ENCODE results near the gene PCBD2. TPM values are rescaled to one million over a fixed set of nuclear protein-coding genes. Genes with fewer than 3 reads are reported as not detected.
"Not testable (repeated sequence)": the region's sequence is repeated elsewhere in the genome, so short reads cannot be mapped to it uniquely, and the experiment has no call there.

Gene PCBD2
- 5.5 and 9.1 TPM in 2 replicates for total RNA-seq (2014; rRNA removed)
- 5.8 TPM for polyA plus RNA-seq (2012)

DNA sequence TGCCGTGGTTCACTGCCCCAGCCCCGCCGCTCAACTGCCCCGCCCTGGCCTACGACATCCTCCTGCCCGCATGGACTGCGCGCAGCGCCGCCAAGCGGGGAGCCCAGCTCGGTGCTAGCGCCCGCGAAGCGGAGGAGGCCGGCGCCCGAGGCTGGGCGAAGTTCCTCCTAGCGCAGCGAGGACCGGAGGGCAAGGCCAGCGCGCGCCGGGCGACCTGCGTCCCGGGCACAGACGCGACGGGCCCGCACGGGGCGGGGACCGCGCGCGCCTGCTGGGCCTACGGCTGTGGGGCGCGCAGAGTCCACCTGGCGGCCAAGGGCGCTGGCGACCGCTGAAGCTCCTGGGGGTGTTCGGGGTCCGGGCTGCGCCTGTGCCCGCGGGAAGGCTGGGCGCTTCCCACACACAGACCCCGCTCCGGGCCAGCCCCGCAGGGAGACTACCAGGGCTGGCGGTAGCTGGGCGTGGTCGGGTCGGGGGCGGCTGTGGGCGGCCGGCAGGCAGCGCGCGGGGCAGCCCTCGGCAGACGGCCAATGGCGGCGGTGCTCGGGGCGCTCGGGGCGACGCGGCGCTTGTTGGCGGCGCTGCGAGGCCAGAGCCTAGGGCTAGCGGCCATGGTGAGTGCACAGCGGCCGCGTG lies at the start of gene PCBD2:
Gene PCBD2 (plus strand): TSS at position 522 of the 636 bp plus-strand sequence. CDS start 9 bp downstream, at position 531.
- DNase-seq (ENCODE audit: low read depth): peak; percentile 88

- DNase-seq (ENCODE audit: low read depth): not testable (repeated sequence)
Observed at GRCh38 chr5:134856465-134856864, 48.5 kb upstream of the PCBD2 start.

DNA sequence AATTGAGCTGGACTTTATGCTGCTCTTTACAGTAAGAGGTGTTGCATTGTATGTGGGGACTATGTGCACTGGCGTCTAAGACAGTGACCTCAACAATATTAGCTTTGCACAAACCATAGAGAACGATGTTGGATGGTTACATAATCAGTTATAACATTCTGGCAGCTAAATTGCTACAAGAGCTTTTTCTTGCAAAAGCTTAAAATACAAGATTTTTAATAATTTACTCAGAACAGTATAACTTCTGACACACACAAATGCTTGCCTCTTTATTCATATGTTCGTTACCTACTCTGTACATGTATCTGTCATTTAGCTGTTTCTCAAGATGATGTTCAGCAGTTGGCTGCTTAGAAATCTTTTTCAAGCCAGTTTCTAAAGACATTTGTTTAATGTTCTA lies 47.5 kb upstream of the PCBD2 start:
- DNase-seq (ENCODE audit: low read depth): no peak

DNA sequence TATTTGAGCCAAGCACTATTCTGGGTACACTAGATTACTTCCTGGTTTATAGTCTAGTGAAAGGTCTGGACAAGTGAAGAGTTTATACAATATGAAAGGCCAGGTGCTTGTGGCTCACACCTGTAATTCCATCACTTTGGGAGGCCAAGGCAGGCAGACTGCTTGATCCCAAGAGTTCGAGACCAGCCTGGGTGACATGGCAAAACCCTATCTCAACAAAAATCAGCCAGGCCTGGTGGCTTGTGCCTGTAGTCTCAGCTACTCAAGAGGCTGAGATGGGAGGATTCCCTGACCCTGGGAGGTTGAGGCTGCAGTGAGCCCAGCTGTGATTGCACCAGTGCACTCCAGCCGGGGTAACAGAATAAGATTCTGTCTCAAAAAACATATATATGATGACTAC lies 40.2 kb upstream of the PCBD2 start:
- no peak for DNase-seq (ENCODE audit: low read depth)

- DNase-seq (ENCODE audit: low read depth): no peak
Observed at GRCh38 chr5:134873494-134873893, 31.4 kb upstream of the PCBD2 start.

DNA sequence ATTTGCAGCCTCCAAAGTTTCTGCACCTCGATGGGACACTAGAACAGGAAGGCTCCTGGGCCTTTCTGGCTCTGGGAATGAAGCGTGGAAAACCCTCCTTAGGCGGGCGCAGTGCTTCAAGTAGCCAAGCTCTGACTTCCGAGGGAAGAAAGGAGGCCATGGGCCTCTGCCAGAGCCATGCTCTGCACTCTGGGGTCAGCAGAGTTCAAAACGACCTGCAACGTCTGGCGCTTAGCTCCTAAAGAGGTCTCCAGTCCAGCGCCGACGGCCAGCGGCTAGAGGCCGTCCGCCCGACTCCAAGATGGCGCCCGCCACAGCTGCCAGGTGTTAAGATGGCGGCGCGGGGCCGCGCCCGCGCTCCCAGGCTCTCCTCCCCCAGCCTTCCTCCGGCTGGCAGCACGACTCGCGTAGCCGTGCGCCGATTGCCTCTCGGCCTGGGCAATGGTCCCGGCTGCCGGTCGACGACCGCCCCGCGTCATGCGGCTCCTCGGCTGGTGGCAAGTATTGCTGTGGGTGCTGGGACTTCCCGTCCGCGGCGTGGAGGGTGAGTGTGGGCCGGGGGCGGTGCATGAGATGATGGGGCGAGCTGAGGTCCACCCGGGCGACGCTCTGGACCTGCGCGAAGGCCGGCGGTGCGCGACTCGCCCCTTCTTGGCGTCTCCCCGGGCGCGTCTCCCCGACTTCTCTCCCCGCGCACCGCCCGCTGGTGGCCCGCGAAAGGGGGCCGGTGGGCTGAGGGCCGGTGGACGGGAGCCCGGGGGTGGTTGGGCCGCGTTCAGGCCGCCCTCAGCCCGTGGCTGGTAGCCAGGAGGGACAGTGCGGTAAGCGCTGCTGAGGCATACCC lies 30.7 kb upstream of the PCBD2 start, which contains the start of gene TXNDC15:
Gene TXNDC15 (plus strand): TSS at position 385 of the 844 bp plus-strand sequence. CDS start 57 bp downstream, at position 442.
- DNase-seq (ENCODE audit: low read depth): peak; percentile 82

DNA sequence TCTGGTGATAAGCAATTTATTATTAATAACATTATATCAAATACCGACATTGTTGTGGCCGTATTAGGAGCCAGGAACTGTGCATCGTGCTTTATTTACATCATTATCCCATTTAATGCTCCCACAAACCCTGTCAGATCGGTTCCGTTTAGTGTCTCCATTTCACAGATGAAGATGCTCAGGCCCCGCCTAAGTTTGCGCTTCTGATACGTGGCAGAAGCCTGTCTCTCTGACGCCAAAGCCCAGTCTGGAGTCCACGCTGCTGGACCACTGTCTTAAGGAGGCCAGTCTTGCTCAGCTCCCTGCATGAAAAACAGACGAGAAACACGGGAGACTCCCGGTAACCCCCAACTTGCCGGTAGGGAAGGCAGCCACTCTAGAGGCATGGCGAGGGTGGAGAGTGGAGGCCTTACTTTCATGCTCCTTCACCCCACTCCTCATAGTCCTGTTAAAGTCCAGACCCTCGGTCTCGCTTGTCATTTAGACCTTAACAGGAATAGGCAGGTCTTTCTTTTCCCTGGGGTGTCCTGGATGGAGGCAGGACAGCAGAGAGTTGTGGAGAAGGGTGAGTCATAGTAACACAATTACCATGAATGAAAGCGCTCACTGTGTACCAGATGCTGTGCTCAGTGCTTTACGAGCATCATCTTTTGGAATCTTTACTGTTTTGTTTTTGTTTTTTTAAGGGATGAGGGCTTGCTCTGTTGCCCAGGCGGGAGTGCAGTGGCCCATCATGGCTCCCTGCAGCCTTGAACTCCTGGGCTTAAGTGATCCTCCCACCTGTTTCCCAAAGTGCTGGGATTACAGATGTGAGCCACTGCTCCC lies 29.9 kb upstream of the PCBD2 start:
- DNase-seq (ENCODE audit: low read depth): peak; percentile 78

DNA sequence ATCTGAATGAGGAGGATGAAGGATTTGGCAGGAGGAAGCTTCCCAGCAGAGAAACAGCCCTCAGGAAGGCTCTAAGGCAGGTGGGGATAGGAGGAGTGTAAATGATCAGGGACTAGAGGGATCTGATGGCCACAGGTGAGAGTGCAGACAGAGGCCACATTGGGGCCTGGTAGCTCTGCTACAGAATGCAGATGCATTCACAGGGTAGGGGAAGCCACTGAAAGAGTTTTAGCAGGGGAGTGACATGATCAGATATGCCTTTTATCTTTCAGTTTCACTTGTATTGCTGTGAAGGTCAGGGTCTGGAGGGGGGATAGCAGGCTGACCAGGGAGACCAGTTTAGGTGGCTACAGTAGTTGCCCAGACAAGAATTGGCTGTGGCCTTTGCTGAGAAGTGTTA lies 27.8 kb upstream of the PCBD2 start:
- no peak for DNase-seq (ENCODE audit: low read depth)

GRCh38 chr5:134878403-134878802 lies 26.5 kb upstream of the PCBD2 start:
- DNase-seq (ENCODE audit: low read depth): no peak

- DNase-seq (ENCODE audit: low read depth): no peak
Observed at GRCh38 chr5:134879456-134879855, 25.5 kb upstream of the PCBD2 start.

- DNase-seq (ENCODE audit: low read depth): not testable (repeated sequence)
Observed at GRCh38 chr5:134880937-134881336, 24.0 kb upstream of the PCBD2 start.

DNA sequence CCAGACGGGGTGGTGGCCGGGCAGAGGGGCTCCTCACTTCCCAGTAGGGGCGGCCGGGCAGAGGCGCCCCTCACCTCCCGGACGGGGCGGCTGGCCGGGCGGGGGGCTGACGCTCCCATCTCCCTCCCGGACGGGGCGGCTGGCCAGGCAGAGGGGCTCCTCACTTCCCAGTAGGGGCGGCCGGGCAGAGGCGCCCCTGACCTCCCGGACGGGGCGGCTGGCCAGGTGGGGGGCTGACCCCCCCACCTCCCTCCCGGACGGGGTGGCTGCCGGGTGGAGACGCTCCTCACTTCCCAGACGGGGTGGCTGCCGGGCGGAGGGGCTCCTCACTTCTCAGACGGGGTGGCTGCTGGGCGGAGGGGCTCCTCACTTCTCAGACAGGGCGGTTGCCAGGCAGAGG lies 23.2 kb upstream of the PCBD2 start:
- not testable (repeated sequence) for DNase-seq (ENCODE audit: low read depth)

DNA sequence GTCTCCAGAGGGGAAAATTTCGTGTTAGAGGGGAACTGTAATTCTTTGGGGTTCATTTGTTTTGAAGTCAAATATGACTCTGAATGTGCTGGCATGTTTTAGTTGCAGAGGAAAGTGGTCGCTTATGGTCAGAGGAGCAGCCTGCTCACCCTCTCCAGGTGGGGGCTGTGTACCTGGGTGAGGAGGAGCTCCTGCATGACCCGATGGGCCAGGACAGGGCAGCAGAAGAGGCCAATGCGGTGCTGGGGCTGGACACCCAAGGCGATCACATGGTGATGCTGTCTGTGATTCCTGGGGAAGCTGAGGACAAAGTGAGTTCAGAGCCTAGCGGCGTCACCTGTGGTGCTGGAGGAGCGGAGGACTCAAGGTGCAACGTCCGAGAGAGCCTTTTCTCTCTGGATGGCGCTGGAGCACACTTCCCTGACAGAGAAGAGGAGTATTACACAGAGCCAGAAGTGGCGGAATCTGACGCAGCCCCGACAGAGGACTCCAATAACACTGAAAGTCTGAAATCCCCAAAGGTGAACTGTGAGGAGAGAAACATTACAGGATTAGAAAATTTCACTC lies 17.3 kb upstream of the PCBD2 start:
- DNase-seq (ENCODE audit: low read depth): no peak

GRCh38 chr5:134889335-134889734 lies 15.6 kb upstream of the PCBD2 start:
- DNase-seq (ENCODE audit: low read depth): no peak

- no peak for DNase-seq (ENCODE audit: low read depth)
Observed at GRCh38 chr5:134891473-134891872, 13.5 kb upstream of the PCBD2 start.

DNA sequence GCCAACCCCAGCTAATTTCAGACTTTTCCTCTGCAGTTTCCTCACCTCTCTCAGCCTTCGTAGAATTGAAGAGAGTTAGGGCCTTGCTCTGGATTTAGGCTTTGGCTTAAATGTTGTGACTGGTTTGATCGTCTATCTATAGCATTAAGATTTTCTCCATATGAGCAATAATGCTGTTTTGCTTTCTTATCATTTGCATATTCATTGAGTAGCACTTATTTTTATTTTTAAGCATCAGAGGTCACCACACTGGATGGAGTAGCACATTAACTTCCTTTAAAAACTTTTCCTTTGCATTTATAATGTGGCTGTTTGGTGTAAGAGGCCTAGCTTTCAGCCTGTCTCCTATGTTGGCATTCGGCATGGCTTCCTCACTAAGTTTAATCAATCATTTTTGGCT lies 12.6 kb upstream of the PCBD2 start:
- no peak for DNase-seq (ENCODE audit: low read depth)

GRCh38 chr5:134892926-134893325 lies 12.0 kb upstream of the PCBD2 start:
- DNase-seq (ENCODE audit: low read depth): no peak

- DNase-seq (ENCODE audit: low read depth): no peak
Observed at GRCh38 chr5:134893748-134894505, 11.0 kb upstream of the PCBD2 start.

GRCh38 chr5:134902071-134902801 lies 2.7 kb upstream of the PCBD2 start:
- peak; percentile 50 for DNase-seq (ENCODE audit: low read depth)

Data from LHCN-M2 (cell line).